ENCODE data around the gene PDSS2.

GRCh38 chr6:107466062-107466461 lies 6.7 kb upstream of the PDSS2 start:
- TF ChIP-seq CTCF (IDR thresholded peaks at IDR 0.05) (no peak), EZH2 (IDR thresholded peaks at IDR 0.05) (no peak)
